Suprapubic skin (tissue), 4 donors: ENCODE measurements around the gene CDC25A.

Experiments used
- CTCF ChIP-seq, 2 donors: fragments of 200-600 bp in 1 of 2; fragments of 450-650 bp in 1 of 2; sonication (generic) in 1 of 2; IDR thresholded peaks; one replicate each; pipeline ENCODE4 v1.5.1; 2016 to 2019; ENCODE audit warnings: antibody characterized with exemption in 2 of 2, mild to moderate bottlenecking in 1 of 2, moderate library complexity in 1 of 2
- POLR2A ChIP-seq, 2 donors: fragments of 450-650 bp; IDR thresholded peaks; one replicate each; pipeline ENCODE4 v1.6.1; 2017; ENCODE audit warnings: antibody characterized with exemption in 2 of 2, mild to moderate bottlenecking in 2 of 2, moderate library complexity in 2 of 2
- POLR2AphosphoS5 ChIP-seq, 3 donors: sonication (generic); formaldehyde crosslinking; IDR thresholded peaks; one replicate each; pipeline ENCODE4 v1.6.1; 2017; ENCODE audit warnings: antibody characterized with exemption in 3 of 3

GRCh38 chr3:48202632-48203031 is 14.4 kb upstream of the CDC25A start:
- TF ChIP-seq CTCF (IDR thresholded peaks at IDR 0.05) (no peak), POLR2A (IDR thresholded peaks at IDR 0.05) (no peak), POLR2AphosphoS5 (IDR thresholded peaks at IDR 0.05) (no peak)
